HepG2 (cell line): ENCODE measurements around the gene COL4A3. TPM values are rescaled to one million over a fixed set of nuclear protein-coding genes. Genes with fewer than 3 reads are reported as not detected.

Experiments used
- ATM ChIP-seq: fragments of 450-650 bp; IDR thresholded peaks from 2 replicates; pipeline ENCODE4 v1.7.1; 2017; ENCODE audit warnings: mild to moderate bottlenecking, borderline replicate concordance
- CSRNP2 ChIP-seq: sonication (generic); formaldehyde crosslinking; conservative IDR thresholded peaks from 2 replicates; pipeline ENCODE4 v1.8.0; 2022; ENCODE audit warnings: low read depth, missing genetic modification reagents
- HINFP ChIP-seq: sonication (generic); formaldehyde crosslinking; IDR thresholded peaks from 2 replicates; pipeline ENCODE4 v1.4.0; 2020; ENCODE audit warnings: low read depth, mild to moderate bottlenecking, missing genetic modification reagents
- KLF15 ChIP-seq: sonication (generic); formaldehyde crosslinking; IDR thresholded peaks from 2 replicates; pipeline ENCODE4 v1.8.1; 2023; ENCODE audit warnings: borderline replicate concordance, mild to moderate bottlenecking, inconsistent platforms, missing genetic modification reagents, mixed read lengths
- PAXIP1 ChIP-seq: sonication (generic); formaldehyde crosslinking; conservative IDR thresholded peaks from 2 replicates; pipeline ENCODE4 v1.4.0; 2020; ENCODE audit warnings: mild to moderate bottlenecking, missing genetic modification reagents, moderate library complexity
- ZBTB40 ChIP-seq, 2 experiments: fragments of 450-650 bp in 1 of 2; sonication (generic) in 1 of 2; formaldehyde crosslinking in 1 of 2; IDR thresholded peaks; 2 replicates each; pipeline versions ENCODE4 v1.6.1 to v1.8.0; 2016 to 2022; ENCODE audit warnings: antibody characterized with exemption in 1 of 2, mild to moderate bottlenecking in 1 of 2, missing genetic modification reagents in 1 of 2
- ZFP36 ChIP-seq: fragments of 150-350 bp; IDR thresholded peaks from 2 replicates; pipeline ENCODE4 v1.6.1; 2018; ENCODE audit warnings: borderline replicate concordance, low read length, low read depth; ENCODE audit not compliant: partially characterized antibody
- ZFP62 ChIP-seq: sonication (generic); formaldehyde crosslinking; IDR thresholded peaks from 2 replicates; pipeline ENCODE4 v1.4.0; 2020; ENCODE audit warnings: missing genetic modification reagents
- ZNF644 ChIP-seq: IDR thresholded peaks from 2 replicates; pipeline ENCODE4 v1.6.1; 2016; ENCODE audit warnings: low read depth
- ZNF720 ChIP-seq: sonication (generic); formaldehyde crosslinking; IDR thresholded peaks from 2 replicates; pipeline ENCODE4 v1.4.0; 2020; ENCODE audit warnings: missing genetic modification reagents
- ZUFSP ChIP-seq: sonication (generic); formaldehyde crosslinking; IDR thresholded peaks from 2 replicates; pipeline ENCODE4 v1.9.0; 2021; ENCODE audit warnings: missing genetic modification reagents, mild to moderate bottlenecking, borderline replicate concordance
- polyA plus RNA-seq, 8 experiments: library from polyadenylated mRNA; depleted of rRNA in 3 of 8; stranded (reverse) in 7 of 8; unstranded in 1 of 8; fragments of >200 nt; fragmentation: Illumina TruSeq in 4 of 8; extraction: Trizol in 4 of 8; gene quantifications; 2 replicates each; pipeline versions ENCODE4 v1.2.1 to v1.2.3, GENCODE V29; 2011 to 2016; ENCODE audit warnings: low read depth in 4 of 8, missing spikeins in 1 of 8, mixed read lengths in 1 of 8; ENCODE audit not compliant: insufficient read depth in 1 of 8
- total RNA-seq, 5 experiments: library from RNA; depleted of rRNA; stranded (reverse); fragments of >200 nt; fragmentation: Illumina TruSeq; extraction: Trizol; gene quantifications; 2 replicates each; pipeline ENCODE4 v1.2.3, GENCODE V29; 2016; ENCODE audit warnings: low read depth in 1 of 5

Gene COL4A3
- total and polyA plus RNA-seq, 2 of the 13 experiments (the other 11 are each of a cell fraction or from before 2014, with no cell fraction given): 0.02 TPM; not detected in 1

GRCh38 chr2:227295806-227296205, 131.4 kb downstream of the COL4A3 start (continued):
- no peak for TF ChIP-seq ZBTB40 (IDR thresholded peaks at IDR 0.05)
- TF ChIP-seq ZBTB40 (CRISPR knock-in tag; IDR thresholded peaks at IDR 0.05): no peak
- peak; percentile 57 for TF ChIP-seq PAXIP1
- no peak for TF ChIP-seq ZFP36
- no peak for TF ChIP-seq ZUFSP (CRISPR knock-in tag)
- TF ChIP-seq ZFP62 (CRISPR knock-in tag): no peak
- no peak for TF ChIP-seq KLF15 (CRISPR knock-in tag)
- no peak for TF ChIP-seq HINFP (CRISPR knock-in tag)
- TF ChIP-seq CSRNP2 (CRISPR knock-in tag): no peak
- peak; percentile 6; the same call in 1 of the 2 replicates for TF ChIP-seq ZNF644
- no peak for TF ChIP-seq ZNF720 (CRISPR knock-in tag)
- TF ChIP-seq ATM: no peak
